ENCODE results near the gene ITPRIP.

Gene ITPRIP

DNA sequence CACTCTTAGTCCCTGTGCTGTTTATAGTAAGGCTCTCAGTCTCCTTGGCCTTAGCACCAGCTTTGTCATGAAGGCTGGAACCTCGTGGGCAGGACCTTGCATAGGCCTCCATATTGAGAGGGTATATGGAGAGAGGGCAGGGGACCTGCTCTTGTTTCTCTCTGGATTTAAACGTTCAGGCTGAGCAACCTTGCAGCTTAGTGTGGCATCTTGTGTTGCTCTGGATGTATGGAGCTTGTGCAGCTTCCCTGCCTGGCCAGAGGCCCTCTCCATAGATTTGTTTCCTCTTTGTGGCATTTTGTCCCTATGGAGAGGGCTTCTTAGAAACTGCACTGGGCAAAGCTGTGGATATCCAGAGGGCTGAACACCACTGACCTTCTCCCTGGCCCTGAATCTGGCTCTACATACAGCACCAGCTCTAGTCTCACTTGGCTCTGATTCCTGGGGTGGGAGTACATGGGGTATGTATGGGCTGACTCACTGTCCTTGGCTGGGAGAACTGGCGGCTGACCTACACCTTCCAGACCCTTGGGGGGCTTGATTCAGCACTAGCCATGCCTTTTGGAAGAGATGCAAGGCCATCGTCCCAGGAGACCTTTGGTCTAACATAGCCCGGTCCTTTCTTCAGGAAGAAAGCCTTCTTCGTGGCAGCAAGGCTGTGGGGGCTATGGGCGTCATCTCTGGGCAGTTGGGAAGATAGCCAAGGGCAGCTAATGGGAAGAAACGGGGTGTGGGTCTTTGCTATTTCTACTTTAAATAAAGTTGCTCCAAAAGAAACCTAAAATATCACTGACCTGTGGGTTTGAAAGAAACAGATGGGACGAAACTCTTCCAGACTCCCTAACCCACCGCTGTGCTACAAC, 30.5 kb downstream of the ITPRIP start:
- DNase-seq (ENCODE audit: low read depth in 3 of 3) = no peak

DNA sequence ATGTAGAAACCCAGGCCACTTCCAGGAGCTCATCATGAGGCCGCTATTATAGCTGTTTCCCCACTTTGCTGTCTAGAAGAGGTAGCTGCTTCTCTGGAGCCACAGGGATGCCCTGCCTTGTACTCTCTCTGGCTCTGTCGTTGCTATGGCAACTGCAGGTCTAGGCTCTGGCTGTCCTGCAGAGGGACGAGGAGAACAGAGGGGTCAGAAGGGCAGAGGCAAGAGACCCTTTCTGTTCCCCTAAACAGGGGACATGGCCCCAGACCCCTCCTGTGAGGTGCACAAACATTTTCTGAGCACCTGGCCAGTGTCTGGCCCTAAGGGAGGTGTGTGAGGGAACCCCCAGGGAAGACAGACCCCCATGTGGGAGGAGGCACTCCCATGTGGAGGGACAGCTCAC, 31.4 kb downstream of the ITPRIP start:
- DNase-seq (ENCODE audit: low read depth in 3 of 3) = no peak

DNA sequence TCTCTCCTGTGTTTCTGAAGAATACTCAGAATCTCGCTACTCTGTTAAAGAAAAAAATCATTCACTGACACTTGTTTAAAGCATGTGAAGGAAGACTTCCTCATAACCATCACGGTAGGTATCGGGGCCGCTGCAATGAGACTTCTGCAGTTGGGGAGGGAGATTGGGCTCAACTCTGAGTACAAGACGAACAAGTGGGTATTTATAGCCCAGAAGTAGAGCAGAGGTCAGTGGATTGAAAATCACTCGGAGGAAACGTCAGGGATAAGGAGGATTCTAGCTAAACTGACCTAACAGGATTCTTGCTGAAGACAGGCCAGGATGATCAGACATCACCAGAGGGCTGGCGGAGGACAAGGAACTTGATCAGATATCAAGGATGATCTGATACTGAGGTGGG, 33.3 kb downstream of the ITPRIP start:
- no peak for DNase-seq (ENCODE audit: low read depth in 3 of 3)

DNA sequence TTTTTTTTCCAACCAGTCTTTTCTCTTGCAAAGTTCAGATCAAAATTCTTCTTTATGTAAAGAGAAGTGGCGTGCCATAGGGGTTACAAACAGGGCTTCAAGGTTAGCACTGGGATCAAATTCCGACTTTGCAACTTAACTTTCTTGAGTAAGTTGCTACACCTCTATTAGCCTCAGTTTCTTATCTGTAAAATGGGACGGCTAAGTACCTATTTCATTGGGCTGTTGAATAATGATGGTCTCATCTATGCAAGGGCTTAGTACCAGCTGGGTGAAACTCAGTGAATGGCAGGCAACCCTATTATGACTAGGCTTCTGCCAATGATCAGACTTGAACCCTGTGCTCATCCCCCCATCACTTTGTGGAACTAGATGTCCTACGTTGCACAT, 33.9 kb downstream of the ITPRIP start:
- DNase-seq (ENCODE audit: low read depth in 3 of 3) = no peak

DNA sequence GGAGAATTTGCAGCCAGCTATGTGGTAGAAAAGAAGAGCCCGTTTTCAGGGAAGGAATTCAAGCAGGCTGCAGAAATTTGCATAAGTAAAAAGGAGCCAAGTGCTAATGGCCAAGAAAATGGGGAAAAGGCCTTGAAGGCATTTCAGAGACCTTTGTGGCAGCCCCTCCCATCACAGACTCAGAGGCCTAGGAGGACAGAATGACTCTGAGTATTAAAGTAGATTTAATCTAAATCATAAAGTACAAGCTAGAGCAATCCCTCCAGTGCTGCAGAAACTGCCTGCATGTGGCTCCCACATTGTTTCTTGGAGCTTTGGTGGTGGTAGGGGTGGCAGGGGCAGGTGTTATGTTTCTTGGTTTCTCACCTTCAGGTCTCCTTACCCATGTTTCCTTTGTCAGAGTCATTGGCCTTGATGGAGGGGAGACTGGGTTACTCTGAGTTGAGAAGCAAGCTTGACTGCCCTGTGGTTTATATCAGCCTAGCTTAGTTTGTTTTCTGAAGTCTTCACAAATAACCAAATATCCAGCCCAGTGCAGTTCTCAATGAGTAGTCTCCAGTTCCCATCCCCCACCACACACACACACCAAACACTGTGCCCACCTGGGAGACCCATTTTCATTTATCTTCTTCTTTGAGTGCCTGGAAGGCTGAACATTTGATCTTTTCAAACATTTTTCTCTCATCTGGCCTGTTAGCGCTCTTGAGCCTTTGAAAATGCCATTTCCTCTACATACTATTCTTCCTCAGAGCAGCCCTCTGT, 34.5 kb downstream of the ITPRIP start:
- no peak for DNase-seq (ENCODE audit: low read depth in 3 of 3)

DNA sequence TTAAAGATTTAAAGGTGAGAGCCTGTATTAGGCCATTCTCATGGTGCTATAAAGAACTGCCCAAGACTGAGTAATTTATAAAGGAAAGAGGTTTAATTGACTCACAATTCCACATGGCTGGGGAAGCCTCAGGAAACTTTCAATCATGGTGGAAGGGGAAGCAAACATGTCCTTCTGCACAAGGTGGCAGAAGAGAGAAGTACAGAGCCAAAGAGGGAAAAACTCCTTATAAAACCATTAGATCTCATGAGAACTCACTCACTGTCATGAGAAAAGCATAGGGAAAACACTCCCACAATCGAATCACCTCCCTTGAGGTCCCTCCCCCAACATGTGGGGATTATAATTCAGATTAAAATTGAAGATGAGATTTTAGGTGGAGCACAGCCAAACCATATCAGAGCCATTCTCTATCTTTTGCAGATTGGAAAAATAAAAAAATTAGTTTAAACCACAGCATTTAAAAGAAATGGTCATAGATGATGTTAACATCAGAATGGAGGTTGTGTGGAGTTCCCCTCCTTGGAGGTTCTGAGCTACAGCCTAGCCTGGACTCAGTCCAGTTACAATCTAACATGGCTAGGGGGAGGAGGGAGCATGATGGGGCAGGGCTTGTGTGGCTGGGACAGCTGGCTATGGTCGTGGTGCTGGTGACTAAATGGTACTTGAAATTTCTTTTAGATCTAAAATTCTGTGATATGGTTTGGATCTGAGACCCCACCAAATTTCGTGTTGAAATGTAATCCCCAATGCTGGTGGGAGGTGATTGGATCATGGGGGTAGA, 36.2 kb downstream of the ITPRIP start:
- DNase-seq (ENCODE audit: low read depth in 3 of 3) = no peak

DNA sequence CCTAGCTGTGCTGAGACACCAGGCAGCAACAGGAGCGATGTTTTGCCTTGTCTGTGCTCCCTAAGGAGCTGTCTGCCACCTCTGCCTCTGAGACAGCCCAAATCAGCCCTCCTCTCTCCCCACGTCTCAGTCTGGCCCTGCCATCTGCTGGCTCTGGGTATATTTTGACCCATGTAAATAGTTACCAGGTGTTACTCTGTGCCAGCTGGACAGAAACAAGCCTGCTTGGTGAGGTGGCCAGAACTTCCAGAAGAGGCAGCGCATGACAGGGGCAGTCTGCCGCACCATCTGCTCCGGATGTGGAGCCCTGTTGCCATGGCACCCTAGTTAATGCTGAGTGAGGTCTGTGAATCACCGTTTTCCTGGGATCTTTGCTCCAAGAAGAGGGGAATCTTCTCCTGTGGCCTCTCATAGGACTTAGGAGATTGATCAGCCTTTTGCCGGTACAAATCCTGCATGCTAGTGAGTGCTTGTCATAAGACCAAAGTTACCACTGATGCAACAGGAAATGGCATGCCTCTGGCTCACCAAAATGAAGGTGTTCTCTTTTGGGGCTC, 37.5 kb downstream of the ITPRIP start:
- no peak for DNase-seq (ENCODE audit: low read depth in 3 of 3)

DNA sequence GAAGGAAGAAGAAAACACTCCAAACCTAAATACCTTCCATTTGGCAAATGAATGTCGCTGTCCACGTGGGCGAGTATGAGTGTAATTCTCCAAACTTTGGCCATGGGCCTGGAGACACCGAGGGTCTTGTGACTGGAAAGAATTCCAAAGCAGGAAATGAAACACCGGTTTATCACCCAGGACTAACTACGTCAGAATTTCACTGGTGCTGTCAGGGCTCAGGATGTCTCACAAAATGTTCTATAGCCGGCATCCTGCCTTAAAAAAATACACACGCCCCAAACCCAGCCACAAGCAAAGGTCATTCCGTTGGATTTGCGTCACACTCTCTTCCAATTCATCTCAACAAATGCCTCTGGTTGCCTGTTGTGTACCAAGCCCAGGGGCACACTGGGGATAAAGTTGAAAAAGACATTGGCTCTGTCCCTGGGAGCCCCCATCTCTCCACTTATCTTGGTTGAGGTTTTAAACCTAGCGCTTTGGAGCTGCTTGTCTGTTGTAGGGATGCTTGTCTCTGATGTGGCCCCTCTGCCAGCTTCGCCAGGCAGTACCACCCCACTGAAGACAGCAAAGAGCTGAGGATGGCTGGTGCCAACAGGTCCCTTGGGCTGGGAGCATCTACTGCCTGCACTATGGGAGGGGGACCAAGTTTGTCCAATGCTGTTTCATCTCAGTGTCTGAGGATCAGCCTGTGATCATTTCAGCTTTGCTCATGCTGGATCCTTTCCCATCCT, 38.1 kb downstream of the ITPRIP start:
- no peak for DNase-seq (ENCODE audit: low read depth in 3 of 3)

DNA sequence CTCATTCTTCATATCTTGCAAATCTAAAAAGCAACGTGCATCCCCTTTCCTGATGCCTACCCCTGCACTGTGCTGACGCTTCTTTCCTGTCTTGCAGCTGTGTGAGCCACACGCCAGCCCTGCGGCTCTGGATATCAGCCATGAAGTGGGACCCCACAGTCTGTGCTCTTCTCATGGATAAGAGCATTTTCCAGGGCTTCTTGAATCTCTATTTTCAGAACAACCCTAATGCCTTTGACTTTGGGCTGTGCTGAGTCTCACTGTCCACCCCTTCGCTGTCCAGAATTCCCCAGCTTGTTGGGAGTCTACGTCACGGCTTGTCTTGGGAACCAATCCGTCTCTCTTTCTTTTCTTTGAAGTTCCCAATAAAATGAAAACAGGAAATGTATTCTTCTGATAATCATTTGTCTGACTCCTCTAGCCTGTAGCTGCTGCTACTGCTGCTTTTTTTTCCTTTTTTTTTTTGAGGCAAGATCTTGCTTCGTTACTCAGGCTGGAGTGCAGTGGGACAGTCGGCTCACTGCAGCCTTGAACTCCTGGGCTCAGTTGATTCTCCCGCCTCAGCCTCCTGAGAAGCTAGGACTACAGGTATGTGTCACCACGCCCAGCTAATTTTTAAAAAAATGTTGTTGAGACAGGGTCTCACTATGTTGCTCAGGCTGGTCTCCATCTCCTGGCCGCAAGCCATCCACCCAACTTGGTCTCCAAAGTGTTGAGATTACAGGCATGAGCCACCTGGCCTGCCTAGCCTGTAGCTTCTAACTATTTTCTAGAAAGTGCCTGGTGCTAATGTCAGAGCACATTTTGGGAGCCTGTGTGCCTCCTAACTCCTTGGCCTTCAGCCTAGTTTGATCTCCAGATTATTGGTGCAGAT, 39.0 kb downstream of the ITPRIP start:
- DNase-seq (ENCODE audit: low read depth in 3 of 3) = no peak

DNA sequence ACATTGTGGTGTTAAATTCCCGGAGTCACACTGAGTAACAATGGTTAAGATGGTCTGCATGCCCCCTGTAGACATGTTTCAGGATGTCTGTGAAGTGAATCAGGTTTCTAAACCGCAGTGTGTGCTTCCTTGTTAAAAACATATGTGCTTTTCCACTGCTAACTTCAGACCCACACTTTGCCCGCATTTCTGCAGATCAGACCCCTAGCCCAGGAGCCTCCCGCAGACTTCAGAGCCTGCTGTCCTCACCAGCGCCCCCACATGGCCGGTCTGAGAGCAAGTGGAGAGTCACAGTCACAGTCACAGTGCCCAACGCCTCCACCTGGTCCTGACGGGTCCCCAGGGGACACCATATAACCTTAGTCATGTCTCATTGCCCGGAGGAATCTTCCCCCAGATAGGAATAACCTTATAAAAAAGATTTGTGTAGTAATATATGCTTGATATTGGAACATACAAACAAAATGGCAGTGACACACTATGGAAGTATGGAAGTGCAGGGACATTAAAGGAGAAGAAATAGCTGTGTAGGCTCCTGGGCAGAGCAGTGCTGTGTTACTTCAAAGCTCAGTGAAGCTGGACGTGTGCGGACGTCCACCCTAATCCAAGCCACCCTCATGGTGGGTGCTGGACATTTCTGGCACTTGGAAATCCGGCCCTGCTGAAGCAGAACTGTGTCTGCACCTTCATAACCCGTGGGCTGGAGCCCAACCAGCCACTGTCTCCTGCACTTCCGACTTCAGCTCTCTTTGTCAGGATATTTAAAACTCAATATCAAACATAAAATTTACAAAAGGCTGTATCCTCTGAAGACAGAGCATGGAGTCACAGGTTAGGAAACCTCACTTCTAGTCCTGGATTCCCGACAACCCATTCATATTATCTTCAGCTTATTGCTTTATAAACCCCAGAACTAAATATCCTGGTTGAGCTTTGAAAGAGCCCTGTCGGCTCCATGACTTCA, 40.3 kb downstream of the ITPRIP start:
- peak in 1 of 3 experiments; percentile 38 for DNase-seq (ENCODE audit: low read depth in 3 of 3)

DNA sequence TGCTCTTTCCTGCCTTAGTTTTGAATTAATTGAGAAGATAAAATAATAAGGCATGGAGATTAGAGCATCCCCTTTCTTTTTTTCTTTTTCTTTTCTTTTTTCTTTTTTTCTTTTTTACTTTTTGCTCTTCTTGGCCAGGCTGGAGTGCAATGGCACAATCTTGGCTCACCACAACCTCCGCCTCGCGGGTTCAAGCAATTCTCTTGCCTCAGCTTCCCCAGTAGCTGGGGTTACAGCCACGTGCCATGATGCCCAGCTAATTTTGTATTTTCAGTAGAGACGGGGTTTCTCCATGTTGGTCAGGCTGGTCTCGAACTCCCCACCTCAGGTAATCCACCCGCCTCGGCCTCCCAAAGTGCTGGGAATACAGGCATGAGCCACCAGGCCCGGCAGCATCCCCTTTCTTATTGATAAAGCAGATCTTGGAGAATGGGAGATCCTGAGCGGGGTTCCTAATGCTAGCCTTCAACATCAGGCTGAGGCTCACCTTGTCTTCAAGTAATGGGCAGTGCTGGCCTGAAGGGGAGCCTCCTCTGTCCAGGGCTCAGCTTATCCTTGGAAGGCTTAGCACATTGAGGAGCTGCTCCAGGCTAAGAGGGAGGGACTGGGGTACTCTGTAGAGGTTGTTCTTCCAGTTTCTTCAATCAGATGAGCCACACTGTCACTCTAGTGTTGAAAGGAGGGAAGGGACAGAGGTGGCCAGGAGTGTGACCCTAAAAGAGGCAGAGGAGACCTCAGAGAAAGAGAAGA, 41.4 kb downstream of the ITPRIP start:
- no peak for DNase-seq (ENCODE audit: low read depth in 3 of 3)

DNA sequence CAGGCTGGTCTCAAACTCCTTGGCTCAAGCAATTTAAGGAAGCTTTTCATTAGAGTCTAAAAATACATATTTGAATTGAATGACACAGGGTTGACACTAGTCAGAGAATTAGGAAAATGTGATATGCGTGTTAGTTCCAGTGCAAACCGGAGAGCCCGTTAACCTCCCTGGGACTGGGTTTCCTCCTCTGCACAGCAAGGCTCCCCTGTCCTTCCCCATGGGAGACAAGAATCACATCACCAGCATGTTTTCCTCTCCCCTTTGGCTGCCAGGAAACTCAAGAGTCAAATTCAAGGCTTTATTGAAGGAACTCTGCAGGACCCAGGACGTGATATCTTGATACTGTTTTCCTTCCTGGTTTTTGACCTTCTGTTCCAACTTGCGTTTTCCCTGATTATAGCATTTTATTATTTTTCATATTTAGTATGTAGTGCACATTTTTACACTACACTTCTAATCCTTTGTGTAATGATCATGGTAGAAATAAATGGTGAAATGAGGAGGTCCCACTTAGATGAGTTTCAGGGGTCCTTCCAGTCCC, 44.4 kb downstream of the ITPRIP start:
- no peak for DNase-seq (ENCODE audit: low read depth in 3 of 3)

DNA sequence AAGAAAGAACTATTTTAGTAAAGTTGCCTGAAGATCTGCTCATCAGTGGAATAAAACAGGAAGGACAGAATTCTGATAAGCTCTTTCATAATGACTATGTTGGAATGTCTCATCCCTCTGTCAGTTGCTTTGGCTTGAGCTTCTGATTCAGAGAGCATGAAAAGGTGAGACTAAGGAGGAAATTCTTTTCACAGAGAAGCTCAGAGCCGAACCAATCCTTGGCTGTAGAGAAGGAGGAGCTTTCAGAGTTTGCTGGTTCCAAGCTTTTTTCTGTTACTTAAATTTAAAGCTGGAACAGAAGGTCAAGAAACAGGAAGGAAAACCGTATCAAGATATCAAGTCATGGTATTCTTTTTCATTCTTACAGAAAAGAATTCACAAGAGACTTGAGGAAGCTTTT, 45.3 kb downstream of the ITPRIP start:
- DNase-seq (ENCODE audit: low read depth in 3 of 3) = no peak

DNA sequence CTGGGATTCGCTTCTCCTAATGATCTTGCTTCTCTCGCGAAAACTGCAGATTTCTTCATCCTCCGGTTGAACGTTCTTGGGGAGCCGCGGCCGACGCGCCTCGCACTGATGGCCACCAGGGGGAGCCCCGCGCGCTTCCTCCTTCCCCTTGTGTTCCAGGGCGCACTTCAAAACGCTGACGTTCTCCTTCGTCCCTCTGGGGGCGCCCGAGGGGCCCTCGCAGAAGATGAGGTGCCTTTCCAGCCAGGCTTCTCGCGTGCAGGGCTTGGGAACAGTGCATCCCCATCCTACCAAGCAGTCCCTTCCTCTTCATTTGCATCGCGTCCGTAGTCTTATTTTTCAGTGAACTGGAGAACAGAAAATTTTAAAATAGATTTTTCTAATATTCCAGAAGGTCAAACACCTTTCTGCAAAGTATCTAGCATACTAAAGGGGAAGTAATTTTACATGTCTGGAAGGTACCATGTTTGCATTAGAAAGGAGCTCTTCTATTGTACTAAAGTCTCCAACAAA, 46.8 kb downstream of the ITPRIP start:
- DNase-seq (ENCODE audit: low read depth in 3 of 3) = peak; percentile 75 to 83 (median 77)

DNA sequence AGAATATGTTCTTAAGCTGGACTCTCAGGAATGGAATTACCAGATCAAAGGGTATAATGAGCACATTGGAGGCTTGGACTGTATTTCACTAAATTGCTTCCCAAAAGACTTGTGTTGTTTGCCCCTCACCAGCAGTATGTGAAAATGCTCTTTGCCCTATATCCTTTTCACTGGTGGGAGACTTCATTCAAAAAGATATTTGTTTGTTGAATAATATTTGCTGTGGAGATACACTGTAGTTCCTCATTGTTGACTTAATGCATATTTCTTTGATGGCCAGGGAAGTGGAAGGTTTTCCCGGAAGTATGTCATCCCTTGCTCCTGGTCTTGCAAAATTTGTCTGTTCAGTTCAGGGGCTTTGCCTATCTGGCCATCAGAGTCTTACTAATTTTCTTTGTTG, 49.9 kb downstream of the ITPRIP start:
- DNase-seq (ENCODE audit: low read depth in 3 of 3) = no peak

DNA sequence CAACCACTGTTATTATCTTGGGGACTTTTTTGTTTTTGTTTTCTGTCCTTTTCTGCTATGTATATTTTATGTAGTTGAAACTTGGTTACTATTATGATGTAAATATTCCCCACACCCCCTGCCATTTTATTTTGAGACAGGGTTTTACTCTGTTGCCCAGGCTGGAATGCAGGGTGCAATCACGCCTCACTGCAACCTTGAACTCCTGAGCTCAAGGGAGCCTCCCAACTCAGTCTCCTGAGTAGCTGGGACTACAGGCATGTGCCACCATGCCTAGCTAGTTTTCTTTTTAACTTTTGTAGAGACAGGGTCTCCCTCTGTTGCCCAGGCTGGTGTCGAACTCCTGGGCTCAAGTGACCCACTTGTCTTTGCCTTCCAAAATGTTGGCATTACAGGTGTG, 51.3 kb downstream of the ITPRIP start:
- DNase-seq (ENCODE audit: low read depth in 3 of 3) = no peak

DNA sequence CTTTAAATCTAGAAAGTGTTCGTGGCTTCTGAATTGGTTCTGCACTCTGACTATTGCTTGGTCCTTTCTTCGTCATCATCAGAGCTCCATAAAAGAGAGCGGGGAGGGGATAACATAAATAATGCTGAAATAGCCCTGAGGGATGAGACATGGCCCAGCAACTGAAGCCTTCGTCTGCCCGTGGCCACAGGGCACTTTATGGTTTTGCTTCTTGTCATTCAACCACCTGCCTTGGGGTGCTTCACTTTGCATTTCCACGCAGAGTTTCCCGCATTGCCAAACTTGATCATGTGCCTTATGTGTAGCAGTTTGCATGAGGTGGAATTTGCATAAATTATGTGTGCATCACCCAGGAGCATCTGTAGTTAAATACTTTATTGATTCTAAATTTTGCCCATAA, 53.4 kb downstream of the ITPRIP start:
- no peak for DNase-seq (ENCODE audit: low read depth in 3 of 3)

DNA sequence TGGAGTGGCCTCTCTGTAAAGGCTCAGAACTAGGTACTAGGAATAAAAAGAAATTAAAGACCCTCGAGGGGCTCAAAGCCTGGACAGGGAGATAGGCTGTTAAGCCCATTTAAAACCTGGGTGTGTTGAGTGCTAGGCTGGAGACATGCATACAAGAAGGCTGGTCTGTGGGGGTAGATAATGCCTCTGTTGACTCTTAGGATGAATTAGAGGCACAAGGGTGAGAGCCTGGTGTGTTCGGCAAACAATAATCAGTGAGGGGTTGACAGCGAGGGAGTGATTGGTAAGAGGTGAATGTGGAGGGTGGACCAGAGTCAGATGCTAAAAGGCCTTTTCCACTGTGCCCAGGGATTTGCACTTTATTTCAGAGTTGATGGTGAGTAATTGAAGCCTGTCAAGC, 56.6 kb downstream of the ITPRIP start:
- no peak for DNase-seq (ENCODE audit: low read depth in 3 of 3)
